ENCODE data around the gene LRRC14B.

LRRC14B gene

GRCh38 chr5:206406-206805 lies 15.1 kb downstream of the LRRC14B start:
- Histone ChIP-seq H3K27me3 (ENCODE audit: insufficient read depth, poor library complexity, severe bottlenecking) (no peaks in the 10 kb centered on the region), H3K27ac (replicated peaks) (no peak overlapping the region), H3K4me3 (replicated peaks; ENCODE audit: insufficient read depth, low read length) (no peak overlapping the region)
- DNase-seq (ENCODE audit: low read depth in 1 of 2, low spot score in 1 of 2): no peak
- TF ChIP-seq SPI1 (IDR thresholded peaks at IDR 0.05; ENCODE audit: borderline replicate concordance, low read depth) (no peak), POLR2AphosphoS5 (IDR thresholded peaks at IDR 0.05; ENCODE audit: low read depth) (no peak), REST (IDR thresholded peaks at IDR 0.05; ENCODE audit: insufficient replicate concordance, low read depth) (no peak), CTCF (IDR thresholded peaks at IDR 0.05; ENCODE audit: insufficient read depth, low read length) (no peak), GABPA (IDR thresholded peaks at IDR 0.05; ENCODE audit: low read depth) (no peak)

GRCh38 chr5:206927-207536 lies 15.7 kb downstream of the LRRC14B start:
- H3K27ac ChIP-seq (replicated peaks): no peak overlapping the region
- TF ChIP-seq SPI1 (IDR thresholded peaks at IDR 0.05; ENCODE audit: borderline replicate concordance, low read depth) (no peak), POLR2AphosphoS5 (IDR thresholded peaks at IDR 0.05; ENCODE audit: low read depth) (no peak), CTCF (IDR thresholded peaks at IDR 0.05; ENCODE audit: insufficient read depth, low read length) (no peak), GABPA (IDR thresholded peaks at IDR 0.05; ENCODE audit: low read depth) (no peak), REST (IDR thresholded peaks at IDR 0.05; ENCODE audit: insufficient replicate concordance, low read depth) (no peak)
- no peak for DNase-seq (ENCODE audit: low read depth in 1 of 2, low spot score in 1 of 2)
- H3K4me3 ChIP-seq (replicated peaks; ENCODE audit: insufficient read depth, low read length): no peak overlapping the region
- no peaks in the 10 kb centered on the region for H3K27me3 ChIP-seq (ENCODE audit: insufficient read depth, poor library complexity, severe bottlenecking)

- Histone ChIP-seq H3K27me3 (ENCODE audit: insufficient read depth, poor library complexity, severe bottlenecking) (no peaks in the 10 kb centered on the region), H3K27ac (replicated peaks) (no peak overlapping the region)
Measured at GRCh38 chr5:207599-207998, 16.3 kb downstream of the LRRC14B start.

More at GRCh38 chr5:207599-207998, 16.3 kb downstream of the LRRC14B start:
- TF ChIP-seq POLR2AphosphoS5 (IDR thresholded peaks at IDR 0.05; ENCODE audit: low read depth) (no peak), CTCF (IDR thresholded peaks at IDR 0.05; ENCODE audit: insufficient read depth, low read length) (no peak), GABPA (IDR thresholded peaks at IDR 0.05; ENCODE audit: low read depth) (no peak), REST (IDR thresholded peaks at IDR 0.05; ENCODE audit: insufficient replicate concordance, low read depth) (no peak), SPI1 (IDR thresholded peaks at IDR 0.05; ENCODE audit: borderline replicate concordance, low read depth) (no peak)
- DNase-seq (ENCODE audit: low read depth in 1 of 2, low spot score in 1 of 2): no peak
- no peak overlapping the region for H3K4me3 ChIP-seq (replicated peaks; ENCODE audit: insufficient read depth, low read length)

All from HL-60 (cell line).